Measurements from ENCODE around the gene KATNB1.
A peak's percentile ranks its signal among the peaks of the same experiment; 100 is the strongest.

Gene KATNB1

GRCh38 chr16:57747091-57747490 is 11.5 kb downstream of the KATNB1 start:
- FAIRE-seq, result no peak

- no peak for FAIRE-seq
Measured at GRCh38 chr16:57747496-57747895, 11.9 kb downstream of the KATNB1 start.

DNA sequence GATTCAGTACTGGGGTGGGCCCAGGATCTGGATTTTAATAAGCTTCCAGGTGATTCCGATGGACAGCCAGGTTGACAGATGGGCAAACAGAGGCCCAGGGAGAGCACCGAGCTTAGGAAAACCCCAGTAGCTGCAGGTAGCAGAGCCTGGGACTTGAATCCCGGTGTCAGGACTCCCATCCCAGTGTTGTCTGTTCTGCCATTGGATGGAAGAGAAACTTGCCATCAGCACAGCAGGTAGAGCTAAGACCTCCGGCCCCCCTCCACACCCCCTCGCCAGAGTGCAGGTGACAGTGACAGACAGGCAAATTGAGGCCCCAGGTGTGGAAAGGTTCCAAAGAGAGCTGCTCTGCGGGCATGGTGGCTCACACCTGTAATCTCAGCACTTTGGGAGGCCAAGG is 12.4 kb downstream of the KATNB1 start:
- FAIRE-seq, result no peak

- FAIRE-seq, result no peak
Measured at GRCh38 chr16:57748596-57748995, 13.0 kb downstream of the KATNB1 start.

- no peak for FAIRE-seq
Measured at GRCh38 chr16:57749101-57749692, 13.6 kb downstream of the KATNB1 start.

- no peak for FAIRE-seq
Measured at GRCh38 chr16:57749856-57750452, 14.4 kb downstream of the KATNB1 start.

DNA sequence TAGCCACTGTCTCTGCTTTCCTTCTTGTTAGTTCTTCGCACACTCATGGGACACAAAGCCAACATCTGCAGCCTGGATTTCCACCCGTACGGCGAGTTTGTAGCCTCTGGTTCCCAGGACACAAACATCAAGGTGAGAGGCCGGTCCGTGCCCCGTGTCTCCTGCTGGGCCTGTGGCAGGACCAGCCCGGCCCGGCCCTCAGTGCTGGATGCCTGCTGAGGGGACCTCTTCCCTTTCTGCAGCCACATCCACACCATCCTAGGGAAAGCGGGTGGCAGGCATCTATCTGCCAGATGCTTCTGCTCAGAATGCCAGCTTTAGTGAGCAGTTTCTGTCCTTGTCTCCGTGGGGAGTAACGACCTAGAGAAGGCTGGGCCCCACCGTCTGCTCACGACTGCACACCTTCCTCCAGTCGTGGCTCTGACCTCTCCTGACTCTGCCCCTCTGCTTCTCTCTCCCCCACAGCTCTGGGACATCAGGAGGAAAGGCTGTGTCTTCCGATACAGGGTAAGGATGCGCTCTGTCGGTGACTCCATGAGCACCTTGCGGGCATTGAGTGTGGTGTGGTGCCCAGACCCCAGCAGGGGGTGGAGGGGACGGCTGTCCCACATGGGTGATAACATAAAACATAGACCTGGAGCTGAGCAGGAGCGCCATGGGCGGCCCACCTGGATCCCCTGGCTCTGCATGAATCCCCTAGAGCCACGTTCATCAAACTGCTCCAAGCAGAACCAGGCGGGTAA is 15.4 kb downstream of the KATNB1 start:
- no peak for FAIRE-seq

- FAIRE-seq, result no peak
Measured at GRCh38 chr16:57751539-57752202, 16.1 kb downstream of the KATNB1 start.

GRCh38 chr16:57752203-57752580 is 16.6 kb downstream of the KATNB1 start:
- FAIRE-seq, result no peak

DNA sequence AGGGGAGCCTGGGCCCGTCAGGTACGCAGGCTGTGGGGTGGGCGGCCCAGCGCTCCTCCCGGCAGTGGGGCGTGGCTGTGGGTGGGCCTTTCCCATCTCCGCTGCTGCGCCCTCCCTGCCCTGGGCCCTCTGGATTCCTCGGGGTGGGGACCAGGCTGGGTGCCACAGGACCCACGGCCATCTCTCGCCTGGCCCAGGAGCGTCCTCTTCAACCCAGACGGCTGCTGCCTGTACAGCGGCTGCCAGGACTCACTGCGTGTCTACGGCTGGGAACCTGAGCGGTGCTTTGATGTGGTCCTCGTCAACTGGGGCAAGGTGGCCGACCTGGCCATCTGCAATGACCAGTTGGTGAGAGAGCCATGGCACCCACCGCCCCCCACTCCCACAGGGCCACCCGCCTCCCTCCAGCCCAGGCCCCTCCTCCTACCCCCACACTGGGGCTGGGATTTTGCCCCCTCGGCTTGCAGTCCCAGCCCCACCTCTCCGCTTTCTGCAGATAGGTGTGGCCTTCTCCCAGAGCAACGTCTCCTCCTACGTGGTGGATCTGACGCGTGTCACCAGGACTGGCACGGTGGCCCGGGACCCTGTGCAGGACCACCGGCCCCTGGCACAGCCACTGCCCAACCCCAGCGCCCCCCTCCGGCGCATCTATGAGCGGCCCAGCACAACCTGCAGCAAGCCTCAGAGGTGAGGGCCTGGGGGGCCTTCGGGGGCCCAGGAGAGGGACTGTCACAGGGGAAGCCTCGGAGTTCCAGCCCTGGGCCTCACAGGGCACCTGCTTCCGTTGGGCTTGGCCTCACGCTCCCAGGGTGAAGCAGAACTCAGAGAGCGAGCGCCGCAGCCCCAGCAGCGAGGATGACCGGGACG is 17.2 kb downstream of the KATNB1 start:
- FAIRE-seq, result no peak

GRCh38 chr16:57753448-57754353 is 18.1 kb downstream of the KATNB1 start:
- no peak for FAIRE-seq

DNA sequence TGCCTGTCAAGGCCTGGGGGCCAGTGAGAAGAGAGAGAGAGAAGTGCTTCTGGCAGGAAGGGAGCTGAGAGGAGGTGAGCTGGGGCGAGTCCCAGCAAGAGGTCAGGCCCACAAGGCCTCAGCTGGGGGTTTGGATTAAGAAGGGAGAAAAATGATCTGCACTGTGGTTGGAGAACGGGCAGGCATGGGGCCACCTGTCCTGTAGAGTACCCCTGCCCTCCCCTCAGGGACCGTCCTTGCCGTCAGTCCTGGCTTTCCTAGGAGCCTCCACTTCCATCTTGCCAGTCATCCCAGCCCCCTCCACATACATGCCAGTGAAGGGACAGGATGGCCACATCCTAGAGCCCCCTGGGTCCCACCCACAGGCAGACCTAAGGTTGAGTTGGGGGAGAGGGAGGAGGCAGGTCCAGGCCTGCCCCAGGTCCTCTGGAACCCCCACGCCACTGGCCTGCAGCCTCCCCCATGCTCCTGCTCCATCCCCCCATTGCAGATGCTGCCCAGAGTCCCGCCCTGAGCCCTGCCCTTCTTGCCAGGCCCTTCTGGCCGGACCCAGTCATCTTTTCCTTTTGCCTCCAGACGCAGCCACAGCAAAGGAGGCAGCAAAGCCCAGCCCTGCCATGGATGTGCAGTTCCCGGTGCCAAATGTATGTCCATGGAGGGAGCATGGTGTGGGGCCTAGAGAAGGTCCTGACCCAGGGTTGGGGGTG is 18.9 kb downstream of the KATNB1 start:
- FAIRE-seq, result no peak

GRCh38 chr16:57755061-57755684 is 19.6 kb downstream of the KATNB1 start:
- FAIRE-seq, result no peak

- FAIRE-seq, result no peak
Measured at GRCh38 chr16:57755726-57756423, 20.3 kb downstream of the KATNB1 start.

DNA sequence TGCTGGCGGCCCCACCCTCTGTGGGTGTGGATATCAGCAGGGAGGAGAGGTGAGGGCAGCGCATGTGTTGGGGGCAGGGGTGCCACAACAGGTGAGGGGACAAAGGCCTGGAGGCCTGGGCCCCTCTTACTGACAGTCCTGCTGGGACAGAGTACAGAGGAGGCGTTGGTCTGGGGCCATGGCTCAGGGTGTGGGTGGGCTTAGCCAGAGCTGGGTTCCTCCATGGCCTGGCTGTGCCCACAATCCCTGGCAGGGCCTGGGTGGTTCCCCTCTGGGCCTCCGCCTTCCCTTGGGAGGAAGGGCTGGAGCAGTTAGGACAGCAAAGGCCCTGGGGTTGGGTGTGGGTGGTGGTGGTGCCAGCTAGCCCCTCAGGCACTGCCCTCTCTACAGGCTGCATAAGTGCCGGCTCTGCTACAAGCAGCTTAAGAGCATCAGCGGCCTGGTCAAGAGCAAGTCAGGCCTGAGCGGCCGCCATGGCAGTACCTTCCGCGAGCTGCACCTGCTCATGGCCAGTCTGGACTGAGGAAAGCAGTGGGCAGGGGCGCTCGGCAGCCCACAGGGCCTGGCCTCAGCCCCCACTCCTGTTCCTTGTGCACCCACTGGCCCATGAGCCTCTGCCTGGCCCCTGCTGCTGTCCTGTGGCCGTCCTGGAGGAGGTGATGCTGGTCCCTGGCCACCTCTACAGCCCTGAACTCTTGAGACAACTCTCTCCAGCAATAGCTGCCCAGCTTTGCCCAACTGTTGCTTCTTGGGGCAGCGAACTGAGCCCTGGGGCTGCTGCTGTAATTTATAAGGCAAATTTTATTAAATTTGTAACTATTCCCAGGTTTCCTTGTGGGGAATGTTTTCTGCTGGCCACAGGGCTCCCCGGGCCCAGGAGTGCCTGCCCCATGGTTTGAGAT is 21.1 kb downstream of the KATNB1 start:
- no peak for FAIRE-seq

DNA sequence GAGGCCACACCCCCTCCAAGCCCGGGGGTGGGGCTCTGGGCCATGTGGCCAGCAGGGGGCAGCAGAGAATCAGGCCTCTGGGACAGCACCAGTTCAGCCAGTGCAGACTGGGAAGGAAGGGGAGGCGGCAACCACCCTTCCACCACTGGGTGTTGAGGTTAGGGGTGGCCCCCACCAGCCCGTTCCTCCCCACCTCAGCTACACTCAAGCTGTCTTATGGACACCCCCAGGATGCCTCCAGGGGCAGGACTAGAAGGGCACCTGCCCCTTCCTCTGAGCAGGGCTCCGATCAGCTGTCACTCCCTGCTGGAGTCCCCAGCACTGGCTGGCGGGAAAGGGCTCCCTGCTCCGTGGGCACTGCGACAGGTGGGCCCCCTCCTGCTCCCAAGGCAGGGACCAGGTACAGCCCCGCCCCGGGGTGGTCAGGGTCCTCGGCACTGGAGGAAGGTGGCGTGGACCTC is 21.8 kb downstream of the KATNB1 start:
- FAIRE-seq, result peak; percentile 93

DNA sequence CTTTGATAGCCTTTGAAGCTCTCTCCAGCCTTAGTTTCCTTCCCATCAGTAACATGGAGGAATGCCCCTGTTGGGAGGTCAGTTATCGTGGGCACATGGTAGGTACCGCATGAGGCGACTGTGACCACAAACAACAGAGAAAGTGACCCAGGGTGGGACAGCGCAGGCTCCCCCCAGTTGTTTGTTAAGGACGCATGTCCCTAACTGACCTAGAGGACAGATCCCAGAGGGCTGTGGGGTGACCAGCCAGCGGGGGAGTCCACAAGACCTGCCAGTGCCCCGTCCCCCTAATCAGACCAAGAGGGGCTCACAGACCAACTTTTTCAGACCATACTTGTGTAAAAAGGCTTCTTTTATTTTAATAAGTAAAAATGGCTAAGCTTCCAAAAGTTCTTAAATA is 22.3 kb downstream of the KATNB1 start:
- no peak for FAIRE-seq

GRCh38 chr16:57758331-57759117 is 23.0 kb downstream of the KATNB1 start:
- no peak for FAIRE-seq

All from G401.6 (cell line).